GM21825 (cell line): ENCODE results near the gene KDM7A.

ENCODE experiments used
- ATAC-seq: cut with Tn5 transposase; IDR thresholded peaks from one replicate; pipeline ENCODE4 v1.9.1; 2021; ENCODE audit warnings: mild to moderate bottlenecking, moderate library complexity; ENCODE audit not compliant: unreplicated experiment

KDM7A gene, protein sequence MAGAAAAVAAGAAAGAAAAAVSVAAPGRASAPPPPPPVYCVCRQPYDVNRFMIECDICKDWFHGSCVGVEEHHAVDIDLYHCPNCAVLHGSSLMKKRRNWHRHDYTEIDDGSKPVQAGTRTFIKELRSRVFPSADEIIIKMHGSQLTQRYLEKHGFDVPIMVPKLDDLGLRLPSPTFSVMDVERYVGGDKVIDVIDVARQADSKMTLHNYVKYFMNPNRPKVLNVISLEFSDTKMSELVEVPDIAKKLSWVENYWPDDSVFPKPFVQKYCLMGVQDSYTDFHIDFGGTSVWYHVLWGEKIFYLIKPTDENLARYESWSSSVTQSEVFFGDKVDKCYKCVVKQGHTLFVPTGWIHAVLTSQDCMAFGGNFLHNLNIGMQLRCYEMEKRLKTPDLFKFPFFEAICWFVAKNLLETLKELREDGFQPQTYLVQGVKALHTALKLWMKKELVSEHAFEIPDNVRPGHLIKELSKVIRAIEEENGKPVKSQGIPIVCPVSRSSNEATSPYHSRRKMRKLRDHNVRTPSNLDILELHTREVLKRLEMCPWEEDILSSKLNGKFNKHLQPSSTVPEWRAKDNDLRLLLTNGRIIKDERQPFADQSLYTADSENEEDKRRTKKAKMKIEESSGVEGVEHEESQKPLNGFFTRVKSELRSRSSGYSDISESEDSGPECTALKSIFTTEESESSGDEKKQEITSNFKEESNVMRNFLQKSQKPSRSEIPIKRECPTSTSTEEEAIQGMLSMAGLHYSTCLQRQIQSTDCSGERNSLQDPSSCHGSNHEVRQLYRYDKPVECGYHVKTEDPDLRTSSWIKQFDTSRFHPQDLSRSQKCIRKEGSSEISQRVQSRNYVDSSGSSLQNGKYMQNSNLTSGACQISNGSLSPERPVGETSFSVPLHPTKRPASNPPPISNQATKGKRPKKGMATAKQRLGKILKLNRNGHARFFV

GRCh38 chr7:140176811-140177702 is at the start of gene KDM7A:
KDM7A (minus strand) TSS chr7:140176983; CDS start chr7:140176937, 46 bp downstream.
- peak; percentile 60 for ATAC-seq

DNA sequence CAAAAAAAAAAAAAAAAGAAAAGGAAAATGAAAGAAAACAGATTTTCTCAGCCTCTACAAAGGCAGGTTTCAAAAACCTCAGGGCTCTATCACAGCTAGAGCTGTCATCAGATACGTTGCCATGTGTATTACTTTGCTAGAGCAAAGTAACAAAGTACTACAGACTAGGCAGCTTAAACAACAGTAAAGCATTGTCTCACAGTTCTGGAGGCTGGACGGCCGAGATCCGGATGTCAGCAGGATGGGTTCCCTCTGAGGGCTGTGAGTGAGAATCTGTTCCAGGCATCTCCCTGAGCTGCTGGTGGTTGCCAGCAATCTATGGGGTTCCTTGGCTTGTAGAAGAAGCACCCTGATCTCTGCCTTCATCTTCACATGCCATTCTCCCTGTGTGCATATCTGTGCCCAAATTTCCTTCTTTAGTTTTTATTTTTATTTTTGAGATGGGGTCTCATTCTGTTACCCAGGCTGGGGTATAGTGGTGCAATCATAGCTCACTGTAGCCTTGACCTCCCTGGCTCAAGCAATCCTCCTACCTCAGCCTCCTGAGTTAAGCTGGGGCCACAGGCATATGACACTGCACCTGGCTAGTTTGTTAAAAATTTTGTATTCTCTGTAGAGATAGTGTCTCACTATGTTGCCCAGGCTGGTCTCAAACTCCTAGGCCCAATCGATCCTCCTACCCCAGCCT is 48.9 kb upstream of the KDM7A start:
- ATAC-seq = no peak

GRCh38 chr7:140223515-140224221 is 46.9 kb upstream of the KDM7A start:
- no peak for ATAC-seq

DNA sequence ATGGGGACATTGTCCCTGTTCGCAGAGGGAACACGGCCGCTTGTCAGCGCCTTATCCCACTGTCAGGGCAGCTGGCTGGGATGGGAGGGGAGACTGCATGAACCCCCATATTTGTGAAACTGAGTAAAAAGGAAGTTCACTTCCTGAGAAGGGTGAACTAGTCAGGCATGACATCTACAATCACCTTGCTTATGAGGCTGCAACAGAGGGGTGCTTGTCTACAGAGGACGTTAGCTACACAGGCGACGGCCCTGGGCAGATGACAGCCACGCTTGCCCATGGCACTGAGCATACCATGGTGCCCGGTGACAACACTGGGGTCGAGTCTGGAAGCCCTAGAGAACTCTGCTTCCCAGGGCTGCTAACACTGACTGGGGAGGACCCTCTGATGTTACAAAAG is 46.0 kb upstream of the KDM7A start:
- ATAC-seq = peak; percentile 57

- ATAC-seq = no peak
These were observed 43.1 kb upstream of the KDM7A start for GRCh38 chr7:140219672-140220524.

GRCh38 chr7:140218656-140219055 is 41.9 kb upstream of the KDM7A start:
- ATAC-seq = no peak

DNA sequence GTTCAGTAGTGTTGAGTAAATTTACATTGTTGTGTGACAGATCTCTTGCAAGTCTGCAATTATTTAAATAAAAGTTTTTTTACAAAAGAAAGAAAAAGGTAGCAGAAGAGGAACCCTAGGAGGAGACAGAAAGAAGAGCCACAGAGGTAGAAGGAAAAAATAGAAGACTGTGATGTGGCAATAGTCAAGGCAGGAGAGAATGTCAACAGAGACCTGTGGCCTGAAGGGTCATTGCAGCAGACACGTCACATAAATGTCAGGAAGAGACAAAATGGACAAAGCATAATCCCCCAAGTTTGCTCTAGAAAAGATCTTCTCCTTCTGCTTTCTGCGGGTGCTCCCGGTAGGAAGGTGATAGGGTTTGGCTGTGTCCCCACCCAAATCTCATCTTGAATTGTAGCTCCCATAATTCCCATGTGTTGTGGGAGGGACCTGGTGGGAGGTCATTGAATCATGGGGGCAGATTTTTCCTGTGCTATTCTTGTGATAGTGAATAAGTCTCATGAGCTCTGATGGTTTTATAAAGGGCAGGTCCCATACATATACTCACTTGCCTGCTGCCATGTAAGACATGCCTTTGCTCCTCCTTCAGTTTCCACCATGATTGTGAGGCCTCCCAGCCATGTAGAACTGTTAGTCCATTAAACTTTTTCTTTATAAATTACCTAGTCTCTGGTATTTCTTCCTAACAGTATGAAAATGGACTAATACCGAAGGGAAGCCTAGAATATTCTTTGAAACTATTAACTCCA is 41.1 kb upstream of the KDM7A start:
- ATAC-seq = no peak

- ATAC-seq = no peak
These were observed 38.5 kb upstream of the KDM7A start for GRCh38 chr7:140215281-140215680.

DNA sequence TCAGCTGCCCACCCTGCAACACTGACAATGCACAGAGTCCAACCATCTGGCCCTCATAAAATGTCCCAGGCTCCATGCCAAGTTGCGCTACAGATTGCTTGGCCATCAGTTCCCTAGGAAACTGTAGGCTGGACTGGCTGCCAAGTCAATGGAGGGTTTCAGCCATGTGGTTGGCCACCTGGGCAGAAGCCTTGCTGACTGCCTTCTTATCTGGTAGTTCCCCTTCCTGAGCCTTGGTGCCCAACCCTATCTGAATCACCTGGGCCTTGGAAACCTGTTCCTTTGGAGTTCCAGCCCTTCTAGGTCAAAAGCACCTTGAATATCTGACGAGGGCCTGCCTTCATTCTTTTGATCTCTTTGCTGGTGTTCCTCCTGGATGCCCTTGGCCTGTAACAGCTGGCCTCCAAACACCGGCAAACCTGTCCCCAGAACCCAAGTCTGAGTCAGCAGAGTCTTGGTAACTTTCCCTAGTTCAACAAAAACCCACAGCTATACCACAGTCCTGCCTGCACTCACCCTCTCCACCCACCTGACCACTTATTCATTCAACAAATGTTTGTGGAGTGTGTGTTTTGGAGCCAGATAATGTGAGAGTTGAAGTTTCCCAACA is 37.4 kb upstream of the KDM7A start:
- ATAC-seq = no peak

DNA sequence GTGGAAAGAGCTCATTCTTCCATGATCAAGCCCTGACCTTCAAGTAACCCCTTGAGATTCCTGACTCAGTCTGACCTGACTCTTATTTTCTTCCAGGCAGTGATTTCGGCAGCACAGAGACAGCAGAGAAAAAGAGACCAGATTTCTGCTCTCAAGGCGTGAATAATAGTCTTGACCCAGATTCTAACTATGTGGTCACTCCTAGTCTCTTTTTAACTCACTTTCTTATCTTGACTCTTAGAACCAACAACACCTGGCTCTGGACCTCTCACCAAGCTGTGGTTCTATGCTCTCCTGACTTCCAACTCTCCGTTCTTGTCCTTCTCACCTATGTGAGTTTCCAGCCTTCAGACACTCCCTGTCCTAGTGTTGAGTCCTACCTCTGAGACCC is 36.9 kb upstream of the KDM7A start:
- ATAC-seq = no peak

- peak; percentile 62 for ATAC-seq
These were observed 35.5 kb upstream of the KDM7A start for GRCh38 chr7:140212100-140212881.

DNA sequence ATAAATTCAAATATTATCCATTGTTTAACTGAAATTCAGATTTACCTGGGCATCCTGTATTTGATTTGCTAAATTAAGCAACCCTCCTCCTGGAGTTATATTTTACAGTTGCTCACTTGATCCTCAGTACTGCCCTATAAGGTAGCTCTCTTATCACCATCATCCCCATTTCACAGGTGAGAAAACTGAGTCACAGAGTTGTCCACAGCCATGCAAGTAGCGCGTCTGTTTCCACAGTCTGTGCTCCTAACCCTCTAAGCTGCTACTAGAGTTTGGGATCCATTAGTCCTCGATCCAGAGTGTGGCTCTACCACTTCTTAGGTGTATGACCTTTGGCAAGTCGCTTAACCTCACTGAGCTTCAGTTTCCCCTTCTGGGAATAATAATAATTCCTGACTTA is 34.9 kb upstream of the KDM7A start:
- no peak for ATAC-seq

GRCh38 chr7:140209866-140210609 is 33.3 kb upstream of the KDM7A start:
- ATAC-seq = peak; percentile 88

GRCh38 chr7:140206616-140207389 is 30.0 kb upstream of the KDM7A start:
- no peak for ATAC-seq

GRCh38 chr7:140205600-140205999 is 28.8 kb upstream of the KDM7A start:
- no peak for ATAC-seq
